IgD-negative memory B cell (primary cell): Measurements from ENCODE around the gene MCU. TPM values are rescaled to one million over a fixed set of nuclear protein-coding genes. Genes with fewer than 3 reads are reported as not detected.

ENCODE experiments used
- H3K27ac Mint-ChIP-seq, 3 donors: one replicate each; pipeline ENCODE4 v1.8.0; 2020 to 2022; ENCODE audit warnings: mild to moderate bottlenecking in 3 of 3, mixed read lengths in 3 of 3, moderate library complexity in 1 of 3
- H3K27me3 Mint-ChIP-seq: one replicate; pipeline ENCODE4 v1.8.0; 2021; ENCODE audit warnings: mixed read lengths
- H3K36me3 Mint-ChIP-seq: one replicate; pipeline ENCODE4 v1.8.0; 2020; ENCODE audit warnings: mild to moderate bottlenecking, mixed read lengths
- H3K4me1 Mint-ChIP-seq, 3 donors: one replicate each; pipeline ENCODE4 v1.8.0; 2020 to 2022; ENCODE audit warnings: mixed read lengths in 3 of 3, mild to moderate bottlenecking in 1 of 3
- H3K4me3 Mint-ChIP-seq, 4 donors: one replicate each; pipeline ENCODE4 v1.8.0; 2020 to 2022; ENCODE audit warnings: mild to moderate bottlenecking in 4 of 4, mixed read lengths in 4 of 4, moderate library complexity in 3 of 4
- H3K9me3 Mint-ChIP-seq, 3 donors: one replicate each; pipeline ENCODE4 v1.8.0; 2020 to 2021; ENCODE audit warnings: mixed read lengths in 3 of 3, mild to moderate bottlenecking in 1 of 3
- polyA plus RNA-seq: library from polyadenylated mRNA; unstranded; fragments of 300-500 nt; fragmentation: Illumina TruSeq; gene quantifications from one replicate; pipeline ENCODE4 v1.2.3, GENCODE V29; 2021

MCU gene
- polyA plus RNA-seq, 1 donor from 2014 or later = 5.6 TPM

DNA sequence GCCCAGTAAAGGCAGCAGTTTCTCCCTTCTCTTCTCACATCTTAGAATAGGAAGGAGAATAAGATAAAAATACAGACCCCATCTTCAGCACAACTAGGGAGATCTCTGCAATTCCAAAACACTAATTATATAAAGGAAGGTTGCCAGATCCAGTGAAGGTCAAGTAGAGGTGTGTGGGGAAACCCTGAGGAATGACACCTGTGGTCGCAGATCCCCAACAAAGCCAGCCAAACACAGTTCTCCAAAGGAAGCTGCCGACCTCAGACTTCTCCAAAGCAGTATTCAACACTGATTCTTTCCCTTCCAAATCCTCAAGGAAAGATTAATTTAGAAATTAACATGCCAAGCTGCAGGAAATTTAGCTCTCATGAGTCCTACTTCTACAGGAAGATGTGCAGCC lies 138.7 kb downstream of the MCU start:
- no peak overlapping the region for H3K4me3 Mint-ChIP-seq

DNA sequence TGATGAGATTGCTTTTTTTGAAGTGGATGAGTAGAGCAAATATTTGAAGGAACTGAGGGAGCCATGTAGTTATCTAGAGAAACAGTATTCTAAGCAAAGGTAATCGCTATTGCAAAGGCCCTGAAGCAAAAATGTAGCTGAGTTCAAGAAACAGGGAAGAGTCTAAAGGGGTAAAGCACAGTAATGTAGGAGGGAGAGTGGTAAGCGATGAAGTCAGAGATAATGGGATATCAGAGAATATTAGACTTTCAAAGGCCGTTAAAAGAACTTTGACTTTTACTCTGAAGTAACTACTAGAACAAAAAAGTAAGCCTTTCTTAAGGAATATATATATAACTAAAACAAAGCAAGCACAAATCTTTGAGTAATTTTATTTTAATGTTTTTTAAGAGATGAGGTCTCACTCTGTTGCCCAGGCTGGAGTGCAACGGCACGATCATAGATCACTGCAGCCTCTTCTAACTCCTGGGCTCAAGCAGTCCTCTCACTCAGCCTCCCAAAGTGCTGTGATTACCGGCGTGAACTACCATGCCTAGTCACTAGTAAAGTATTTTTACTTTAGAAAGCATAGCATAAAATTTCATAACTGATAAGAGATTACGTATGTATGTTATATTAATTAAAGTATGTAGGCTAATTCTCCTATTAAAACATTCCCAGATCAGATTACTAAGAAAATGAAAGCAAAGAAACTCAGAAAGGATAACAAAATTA lies 139.9 kb downstream of the MCU start:
- Mint-ChIP-seq H3K4me1 (peaks cover 6 to 10% (median 6%) of the 10 kb centered on the region in 3 donors), H3K4me3 (no peak overlapping the region), H3K27me3 (no peaks in the 10 kb centered on the region), H3K27ac (no peak overlapping the region), H3K9me3 (no peaks in the 10 kb centered on the region), H3K36me3 (peaks cover 2% of the 10 kb centered on the region)

More for the DNA sequence above, 138.7 kb downstream of the MCU start:
- no peaks in the 10 kb centered on the region for H3K9me3 Mint-ChIP-seq
- H3K27ac Mint-ChIP-seq = no peak overlapping the region
- H3K4me1 Mint-ChIP-seq = peaks cover 6 to 10% (median 6%) of the 10 kb centered on the region in 3 donors
- peaks cover 2% of the 10 kb centered on the region for H3K36me3 Mint-ChIP-seq
- H3K27me3 Mint-ChIP-seq = no peaks in the 10 kb centered on the region

DNA sequence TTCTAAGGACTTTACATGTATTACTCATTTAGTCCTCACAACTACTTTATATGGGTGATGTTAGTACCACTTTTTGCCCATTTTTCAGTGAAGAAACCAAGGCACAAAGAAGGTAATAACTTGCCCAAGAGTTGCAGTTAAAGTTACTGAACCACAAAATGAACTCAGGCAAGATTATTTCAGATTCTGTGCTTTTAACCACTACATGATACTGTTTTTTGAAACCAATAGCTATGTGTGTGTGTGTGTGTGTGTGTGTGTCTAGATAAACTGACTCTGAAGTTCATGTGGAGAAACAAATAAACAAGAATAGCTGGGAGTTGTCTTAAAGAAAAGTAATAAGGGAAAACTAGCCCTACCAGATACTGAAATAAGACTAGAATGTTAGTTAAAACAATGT lies 140.8 kb downstream of the MCU start:
- Mint-ChIP-seq H3K27me3 (no peaks in the 10 kb centered on the region), H3K4me1 (peaks cover 6 to 10% (median 6%) of the 10 kb centered on the region in 3 donors), H3K36me3 (peaks cover 2% of the 10 kb centered on the region), H3K27ac (peak overlapping the region in 1 of 3 donors; percentile 81), H3K9me3 (no peaks in the 10 kb centered on the region), H3K4me3 (no peak overlapping the region)

DNA sequence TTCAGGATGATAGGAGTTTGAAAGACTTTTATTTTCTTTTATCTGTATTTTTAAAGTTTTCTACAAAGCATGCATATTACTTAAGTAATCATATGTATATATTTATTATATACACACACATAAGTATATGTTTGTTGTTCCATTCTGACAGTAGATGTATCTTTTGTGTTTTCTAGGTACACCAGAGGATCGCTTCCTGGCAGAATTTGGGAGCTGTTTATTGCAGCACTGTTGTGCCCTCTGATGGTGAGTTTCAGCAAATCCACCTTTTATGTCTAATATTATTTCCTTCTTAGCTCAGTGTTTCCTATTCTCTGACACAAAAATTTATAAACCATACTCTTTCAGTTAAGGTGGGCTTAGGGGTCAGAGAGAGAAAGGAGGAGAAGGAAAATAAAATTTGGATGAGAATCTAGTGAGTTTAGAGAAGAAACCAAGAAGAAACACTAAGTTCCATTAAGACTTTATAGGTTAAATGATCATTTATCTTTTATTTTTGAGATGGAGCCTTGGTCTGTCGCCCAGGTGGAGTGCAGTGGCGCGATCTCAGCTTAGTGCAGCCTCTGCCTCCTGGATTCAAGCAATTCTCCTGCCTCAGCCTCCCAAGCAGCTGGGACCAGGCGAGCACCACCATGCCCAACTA lies 142.4 kb downstream of the MCU start:
- H3K36me3 Mint-ChIP-seq = peaks cover 6% of the 10 kb centered on the region
- no peaks in the 10 kb centered on the region for H3K27me3 Mint-ChIP-seq
- H3K27ac Mint-ChIP-seq = no peak overlapping the region
- H3K9me3 Mint-ChIP-seq = peaks cover 0 to under 1% (median 0%) of the 10 kb centered on the region in 3 donors
- H3K4me3 Mint-ChIP-seq = no peak overlapping the region
- H3K4me1 Mint-ChIP-seq = peaks cover 6 to 10% (median 8%) of the 10 kb centered on the region in 3 donors

DNA sequence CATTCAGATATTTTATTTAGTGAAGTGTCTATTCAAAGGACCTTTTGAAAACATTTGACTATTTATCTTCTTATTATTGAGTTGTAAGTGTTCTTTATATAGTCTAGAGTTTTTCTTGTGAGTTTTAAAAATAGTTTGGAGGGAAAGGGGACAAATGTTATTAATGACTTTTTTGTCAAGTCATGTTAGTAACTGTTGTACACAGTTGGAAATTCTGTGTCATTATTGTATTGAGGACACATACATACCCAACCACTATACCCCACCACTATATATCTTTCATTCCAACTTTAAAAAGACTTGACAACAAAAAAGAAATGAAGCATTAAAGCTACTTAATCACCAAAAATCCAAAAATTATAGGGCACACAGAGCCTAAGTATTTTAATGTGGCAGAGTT lies 148.4 kb downstream of the MCU start:
- H3K36me3 Mint-ChIP-seq = peaks cover 4% of the 10 kb centered on the region
- H3K27me3 Mint-ChIP-seq = no peaks in the 10 kb centered on the region
- H3K4me1 Mint-ChIP-seq = peaks cover 0 to 2% (median 0%) of the 10 kb centered on the region in 3 donors
- no peak overlapping the region for H3K27ac Mint-ChIP-seq
- H3K4me3 Mint-ChIP-seq = no peak overlapping the region
- peaks cover 0 to 1% (median 0%) of the 10 kb centered on the region in 3 donors for H3K9me3 Mint-ChIP-seq

DNA sequence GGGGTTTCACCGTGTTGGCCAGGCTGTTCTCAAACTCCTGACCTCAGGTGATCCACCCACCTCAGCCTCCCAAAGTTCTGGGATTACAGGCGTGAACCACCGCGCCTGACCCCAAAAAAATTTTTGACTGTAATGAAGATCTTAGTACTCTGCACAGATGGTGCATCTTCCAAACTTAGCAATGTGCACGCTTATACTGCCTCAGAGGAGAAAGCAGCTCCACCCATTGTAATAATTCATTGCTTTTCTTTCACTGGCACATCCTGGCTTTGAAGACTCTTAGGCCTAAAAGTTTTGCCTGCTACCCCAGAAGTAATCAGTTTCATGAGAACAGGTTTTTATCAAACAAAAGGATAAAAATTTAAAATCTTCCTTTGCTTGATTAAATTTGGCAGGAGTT lies 149.5 kb downstream of the MCU start:
- Mint-ChIP-seq H3K27ac (no peak overlapping the region), H3K4me3 (no peak overlapping the region), H3K27me3 (no peaks in the 10 kb centered on the region), H3K9me3 (peaks cover 0 to 1% (median 0%) of the 10 kb centered on the region in 3 donors), H3K4me1 (peaks cover 0 to 2% (median 0%) of the 10 kb centered on the region in 3 donors), H3K36me3 (peaks cover 4% of the 10 kb centered on the region)

DNA sequence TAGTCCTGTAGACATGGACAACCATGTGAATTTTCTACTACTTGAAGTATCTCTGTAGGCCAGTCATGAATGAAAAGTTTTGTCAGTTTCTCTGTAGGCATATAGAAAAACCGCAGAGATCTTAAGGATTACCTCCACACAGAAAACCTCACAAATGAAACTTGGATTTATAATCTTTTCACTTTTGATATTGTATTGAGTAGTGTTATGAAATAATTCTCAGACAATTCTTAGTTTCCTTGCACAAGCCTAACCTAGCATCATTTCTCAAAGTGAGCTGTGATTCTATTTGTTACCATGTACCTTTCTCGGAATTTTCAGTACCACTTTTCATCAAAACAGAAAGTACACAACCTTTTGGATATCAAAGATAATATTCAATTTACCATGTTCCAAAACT lies 150.2 kb downstream of the MCU start:
- Mint-ChIP-seq H3K27me3 (no peaks in the 10 kb centered on the region), H3K9me3 (peaks cover 0 to 1% (median 0%) of the 10 kb centered on the region in 3 donors), H3K27ac (no peak overlapping the region), H3K4me1 (peaks cover 0 to 2% (median 2%) of the 10 kb centered on the region in 3 donors), H3K36me3 (peaks cover 4% of the 10 kb centered on the region), H3K4me3 (no peak overlapping the region)

DNA sequence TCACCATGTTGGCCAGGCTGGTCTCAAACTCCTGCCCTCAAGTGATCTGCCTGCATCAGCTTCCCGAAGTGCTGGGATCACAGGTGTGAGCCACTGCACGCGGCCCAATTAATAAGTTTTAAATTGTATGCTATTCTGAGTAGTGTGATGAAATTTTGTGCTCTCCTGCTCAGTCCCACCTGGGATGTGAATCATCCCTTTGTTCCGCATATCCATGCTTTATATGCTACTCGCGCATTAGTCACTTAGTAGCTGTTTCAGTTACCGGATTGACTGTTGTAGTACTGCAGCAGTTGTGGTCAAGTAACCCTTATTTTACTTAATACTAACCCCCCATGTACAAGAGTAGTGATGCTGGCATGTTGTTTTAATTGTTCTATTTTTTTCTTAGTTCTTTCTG lies 154.3 kb downstream of the MCU start:
- Mint-ChIP-seq H3K9me3 (no peaks in the 10 kb centered on the region), H3K4me3 (no peak overlapping the region), H3K36me3 (peaks cover 9% of the 10 kb centered on the region), H3K27me3 (no peaks in the 10 kb centered on the region), H3K4me1 (peaks cover 0 to 5% (median 0%) of the 10 kb centered on the region in 3 donors), H3K27ac (no peak overlapping the region)

DNA sequence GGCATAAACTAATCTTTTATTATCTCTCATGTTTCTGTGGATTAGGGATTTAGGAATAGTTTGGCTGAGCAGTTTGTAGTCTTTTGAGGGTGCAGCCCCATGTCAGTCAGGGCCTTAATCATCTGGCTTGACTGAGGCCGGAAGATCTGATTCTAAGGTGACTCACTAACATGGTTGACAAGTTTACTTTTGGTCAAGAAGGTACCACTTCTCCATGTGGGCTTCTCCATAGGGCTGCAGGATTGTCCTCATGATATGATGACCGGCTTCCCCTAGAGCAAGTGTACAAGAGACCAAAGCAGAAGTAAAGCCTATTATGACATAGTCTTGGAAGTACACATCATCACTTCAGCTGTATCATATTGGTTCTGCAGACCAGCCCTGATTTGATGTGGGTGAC lies 155.7 kb downstream of the MCU start:
- Mint-ChIP-seq H3K4me3 (no peak overlapping the region), H3K4me1 (peaks cover 0 to 6% (median 0%) of the 10 kb centered on the region in 3 donors), H3K27me3 (no peaks in the 10 kb centered on the region), H3K9me3 (no peaks in the 10 kb centered on the region), H3K36me3 (peaks cover 18% of the 10 kb centered on the region), H3K27ac (no peak overlapping the region)

DNA sequence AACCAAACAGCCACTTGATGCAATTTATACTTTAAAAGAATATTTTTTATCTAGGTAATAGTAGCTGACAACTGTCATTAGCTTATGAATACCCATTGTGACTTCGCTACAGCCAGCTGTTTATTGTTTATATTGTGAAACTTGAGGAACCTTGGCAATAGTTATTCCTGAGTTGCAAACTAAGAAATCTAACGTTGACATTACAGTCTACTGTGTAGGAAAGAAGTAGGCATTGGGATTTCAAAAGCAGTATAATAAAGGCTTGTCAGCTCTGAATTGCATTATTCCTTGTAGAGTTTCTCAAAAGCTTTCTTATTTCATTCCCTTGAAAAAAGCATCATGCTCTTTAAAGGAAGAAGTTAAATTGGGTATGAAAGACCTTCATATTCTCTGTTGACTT lies 158.9 kb downstream of the MCU start:
- Mint-ChIP-seq H3K27me3 (no peaks in the 10 kb centered on the region), H3K4me1 (peaks cover 0 to 6% (median 0%) of the 10 kb centered on the region in 3 donors), H3K4me3 (no peak overlapping the region), H3K9me3 (no peaks in the 10 kb centered on the region), H3K36me3 (peaks cover 21% of the 10 kb centered on the region), H3K27ac (no peak overlapping the region)

DNA sequence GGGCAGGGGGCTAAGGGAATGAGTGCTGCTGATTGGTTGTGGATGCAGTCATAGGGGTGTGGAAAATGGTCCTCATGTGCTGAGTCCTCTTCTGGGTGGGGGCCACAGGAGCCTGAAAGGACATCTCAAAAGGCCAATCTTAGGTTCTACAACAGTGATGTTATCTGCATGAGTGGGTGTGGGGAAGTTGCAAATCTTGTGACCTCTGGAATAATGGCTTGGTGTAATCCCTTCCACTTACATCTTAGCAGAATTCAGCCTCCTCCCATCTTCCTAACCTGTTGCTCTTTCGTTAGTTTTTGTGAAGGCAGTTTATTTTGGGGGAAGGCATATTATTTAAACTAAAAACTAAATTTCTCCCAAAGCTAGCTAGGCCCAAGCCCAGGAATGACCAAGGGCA lies 159.6 kb downstream of the MCU start:
- H3K4me3 Mint-ChIP-seq = no peak overlapping the region

DNA sequence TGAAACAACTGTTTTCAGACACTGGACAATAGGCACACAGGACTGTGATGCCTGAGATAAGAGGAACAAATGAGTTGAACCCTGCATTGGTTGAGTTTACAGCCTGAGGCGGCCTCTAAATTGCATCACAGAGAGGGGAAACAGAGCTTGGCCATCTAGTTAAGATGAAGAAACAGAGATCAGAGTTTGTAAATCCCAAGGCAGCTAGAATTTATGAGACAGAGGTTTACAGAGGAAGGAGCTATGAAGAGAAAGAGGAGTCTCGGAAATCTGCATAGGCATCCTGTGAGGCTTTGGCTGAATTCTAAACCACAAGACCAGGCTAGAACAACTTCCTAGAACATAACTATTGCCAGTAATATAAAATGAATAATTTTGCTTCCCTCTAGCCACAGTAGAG lies 160.6 kb downstream of the MCU start:
- H3K27ac Mint-ChIP-seq = no peak overlapping the region
- H3K4me1 Mint-ChIP-seq = peaks cover 0 to 4% (median 0%) of the 10 kb centered on the region in 3 donors
- H3K27me3 Mint-ChIP-seq = no peaks in the 10 kb centered on the region

More for the DNA sequence above, 159.6 kb downstream of the MCU start:
- no peaks in the 10 kb centered on the region for H3K27me3 Mint-ChIP-seq
- H3K27ac Mint-ChIP-seq = no peak overlapping the region
- peaks cover 0 to 6% (median 0%) of the 10 kb centered on the region in 3 donors for H3K4me1 Mint-ChIP-seq
- no peaks in the 10 kb centered on the region for H3K9me3 Mint-ChIP-seq
- H3K36me3 Mint-ChIP-seq = peaks cover 21% of the 10 kb centered on the region

DNA sequence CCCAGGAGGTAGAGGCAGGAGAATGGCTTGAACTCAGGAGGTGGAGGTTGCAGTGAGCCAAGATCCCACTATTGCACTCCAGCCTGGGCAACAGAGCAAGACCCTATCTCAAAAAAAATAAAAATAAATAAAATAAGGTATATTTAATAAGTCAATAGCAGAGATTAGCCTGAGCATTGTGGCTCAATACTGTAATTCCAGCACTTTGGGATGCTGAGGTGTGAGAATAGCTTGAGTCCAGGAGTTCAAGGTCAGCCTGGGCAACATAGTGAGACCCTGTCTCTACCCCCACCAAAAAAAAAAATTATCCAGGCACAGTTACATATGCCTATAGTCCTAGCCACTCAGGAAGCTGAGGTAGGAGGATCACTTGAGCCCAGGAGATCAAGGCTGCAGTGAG lies 163.2 kb downstream of the MCU start:
- peaks cover 14% of the 10 kb centered on the region for H3K36me3 Mint-ChIP-seq
- H3K27ac Mint-ChIP-seq = no peak overlapping the region
- H3K9me3 Mint-ChIP-seq = no peaks in the 10 kb centered on the region
- no peak overlapping the region for H3K4me3 Mint-ChIP-seq
- no peaks in the 10 kb centered on the region for H3K27me3 Mint-ChIP-seq
- H3K4me1 Mint-ChIP-seq = peaks cover 0 to 1% (median 0%) of the 10 kb centered on the region in 3 donors

More for the DNA sequence above, 160.6 kb downstream of the MCU start:
- no peak overlapping the region for H3K4me3 Mint-ChIP-seq
- H3K9me3 Mint-ChIP-seq = no peaks in the 10 kb centered on the region
- H3K36me3 Mint-ChIP-seq = peaks cover 21% of the 10 kb centered on the region

DNA sequence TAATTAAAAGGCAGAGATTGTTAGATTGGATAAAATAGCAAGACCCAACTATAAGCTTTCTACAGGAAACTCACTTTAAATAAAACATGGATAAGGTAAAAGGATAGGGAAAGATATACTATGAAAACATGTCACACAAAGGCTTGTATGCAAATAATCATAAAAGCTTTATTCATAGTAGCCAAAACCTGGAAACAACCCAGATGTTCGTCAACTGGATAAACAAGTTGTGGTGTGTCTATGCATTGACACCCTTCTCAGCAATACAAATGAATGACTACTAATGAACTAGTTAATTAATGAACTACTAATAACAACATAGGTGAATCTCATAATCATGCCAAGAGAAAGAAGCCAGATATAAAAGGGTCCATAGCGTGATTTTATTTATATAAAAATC lies 163.8 kb downstream of the MCU start:
- Mint-ChIP-seq H3K4me3 (no peak overlapping the region), H3K27ac (no peak overlapping the region), H3K27me3 (no peaks in the 10 kb centered on the region), H3K9me3 (no peaks in the 10 kb centered on the region), H3K4me1 (peaks cover 0 to 1% (median 0%) of the 10 kb centered on the region in 3 donors), H3K36me3 (peaks cover 13% of the 10 kb centered on the region)

DNA sequence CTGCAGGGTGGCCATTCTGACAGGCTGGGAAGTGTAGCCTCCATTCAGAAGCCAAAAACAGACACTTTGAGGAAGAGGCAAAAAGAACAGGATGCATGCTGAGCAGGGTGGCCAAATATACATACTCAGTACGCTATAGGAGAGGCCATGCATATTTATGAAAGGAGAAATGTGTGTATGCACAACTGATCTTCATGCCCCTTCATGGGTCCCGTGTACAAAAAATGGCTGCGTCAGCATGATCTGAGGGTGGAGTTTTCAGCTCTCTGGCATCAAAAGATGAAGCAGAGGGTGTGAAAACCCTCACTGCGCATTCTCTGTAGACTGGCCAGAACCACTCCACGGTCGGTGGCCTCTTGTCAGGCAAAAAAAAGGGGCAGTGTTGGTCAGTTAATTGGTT lies 166.1 kb downstream of the MCU start:
- H3K27ac Mint-ChIP-seq = no peak overlapping the region
- H3K4me3 Mint-ChIP-seq = no peak overlapping the region
- no peaks in the 10 kb centered on the region for H3K9me3 Mint-ChIP-seq
- no peaks in the 10 kb centered on the region for H3K4me1 Mint-ChIP-seq
- H3K36me3 Mint-ChIP-seq = peaks cover 3% of the 10 kb centered on the region
- no peaks in the 10 kb centered on the region for H3K27me3 Mint-ChIP-seq

DNA sequence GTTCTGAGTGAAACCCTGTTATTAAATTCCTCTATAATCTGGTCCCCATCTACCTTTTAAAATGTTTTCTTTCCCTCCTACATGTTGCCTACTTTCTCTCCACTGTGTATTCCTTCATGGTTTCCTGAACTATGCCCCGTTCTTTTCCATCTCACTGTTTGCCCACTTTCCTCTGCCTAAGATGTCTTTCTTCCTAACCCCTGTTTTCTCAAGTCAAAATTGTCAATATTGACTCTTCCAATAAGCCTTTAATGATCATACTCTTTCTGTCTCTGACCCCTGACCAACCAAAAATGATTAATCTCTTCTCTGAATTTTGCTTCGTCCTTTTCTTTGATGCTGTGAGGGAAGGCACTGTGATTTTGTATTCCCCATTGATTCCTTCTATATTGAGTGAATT lies 171.0 kb downstream of the MCU start:
- Mint-ChIP-seq H3K27ac (no peak overlapping the region), H3K9me3 (no peaks in the 10 kb centered on the region), H3K27me3 (no peaks in the 10 kb centered on the region), H3K4me3 (no peak overlapping the region), H3K36me3 (peaks cover 7% of the 10 kb centered on the region), H3K4me1 (no peaks in the 10 kb centered on the region)
